NCI-H82 treated with DMSO at 0.1 percent for 48 hours (cell line): ENCODE data around the gene GREB1L.
A peak's percentile ranks its signal among the peaks of the same experiment; 100 is the strongest.

Source experiments
- DNase-seq: peaks from one replicate; lab custom pipeline; 2025; ENCODE audit not compliant: unreplicated experiment; lab: John Stamatoyannopoulos, UW

Gene GREB1L

GRCh38 chr18:21483051-21483450 lies 241.0 kb downstream of the GREB1L start:
- no peak for DNase-seq

- DNase-seq = no peak
Observed at GRCh38 chr18:21484851-21485636, 243.0 kb downstream of the GREB1L start.

- no peak for DNase-seq
Observed at GRCh38 chr18:21486905-21487437, 244.9 kb downstream of the GREB1L start.

GRCh38 chr18:21489119-21489750 lies 247.2 kb downstream of the GREB1L start:
- DNase-seq = peak; percentile 34

- DNase-seq = no peak
Observed at GRCh38 chr18:21489919-21490495, 248.0 kb downstream of the GREB1L start.

- no peak for DNase-seq
Observed at GRCh38 chr18:21490748-21491147, 248.7 kb downstream of the GREB1L start.

- no peak for DNase-seq
Observed at GRCh38 chr18:21496277-21496835, 254.3 kb downstream of the GREB1L start.

GRCh38 chr18:21499997-21500396 lies 258.0 kb downstream of the GREB1L start:
- no peak for DNase-seq

GRCh38 chr18:21502661-21503060 lies 260.6 kb downstream of the GREB1L start:
- no peak for DNase-seq

GRCh38 chr18:21507913-21508701 lies 266.1 kb downstream of the GREB1L start:
- no peak for DNase-seq

- no peak for DNase-seq
Observed at GRCh38 chr18:21509062-21509461, 267.0 kb downstream of the GREB1L start.

GRCh38 chr18:21513292-21513691 lies 271.3 kb downstream of the GREB1L start:
- no peak for DNase-seq

- DNase-seq = no peak
Observed at GRCh38 chr18:21513741-21514140, 271.7 kb downstream of the GREB1L start.

- no peak for DNase-seq
Observed at GRCh38 chr18:21522530-21522929, 280.5 kb downstream of the GREB1L start.

- no peak for DNase-seq
Observed at GRCh38 chr18:21525916-21526315, 283.9 kb downstream of the GREB1L start.

- no peak for DNase-seq
Observed at GRCh38 chr18:21526463-21526862, 284.4 kb downstream of the GREB1L start.

GRCh38 chr18:21534327-21534726 lies 292.3 kb downstream of the GREB1L start:
- DNase-seq = no peak

GRCh38 chr18:21538230-21538629 lies 296.2 kb downstream of the GREB1L start:
- no peak for DNase-seq

GRCh38 chr18:21546423-21546822 lies 304.4 kb downstream of the GREB1L start:
- DNase-seq = no peak

GRCh38 chr18:21548647-21549046 lies 306.6 kb downstream of the GREB1L start:
- DNase-seq = no peak

GRCh38 chr18:21550510-21550970 lies 308.5 kb downstream of the GREB1L start:
- no peak for DNase-seq
